Inferior parietal cortex (tissue), 1 donor: ENCODE results near the gene FBXO42.

Source experiments
- DNase-seq: peaks from one replicate; pipeline ENCODE4 v3.0.0-alpha.2; 2016; ENCODE audit errors: extremely low spot score

The FBXO42 gene

DNA sequence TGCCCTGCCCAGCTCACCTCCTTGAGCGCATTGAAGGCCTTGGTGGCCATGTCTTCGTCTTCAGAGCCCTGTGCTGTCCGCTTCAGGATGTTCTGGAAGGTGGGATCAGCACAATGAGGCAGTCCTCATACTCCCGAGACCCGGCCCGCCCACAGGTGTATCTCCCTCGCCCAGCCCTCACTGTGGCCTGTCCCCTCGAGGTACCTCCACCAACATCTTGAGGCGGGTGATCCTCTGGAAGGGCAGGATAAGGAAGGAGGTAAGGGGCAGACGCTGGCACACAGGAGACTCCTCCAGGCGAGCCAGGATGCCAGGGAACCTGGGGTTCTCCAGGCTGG lies 147.0 kb downstream of the FBXO42 start:
- DNase-seq, result no peak

DNA sequence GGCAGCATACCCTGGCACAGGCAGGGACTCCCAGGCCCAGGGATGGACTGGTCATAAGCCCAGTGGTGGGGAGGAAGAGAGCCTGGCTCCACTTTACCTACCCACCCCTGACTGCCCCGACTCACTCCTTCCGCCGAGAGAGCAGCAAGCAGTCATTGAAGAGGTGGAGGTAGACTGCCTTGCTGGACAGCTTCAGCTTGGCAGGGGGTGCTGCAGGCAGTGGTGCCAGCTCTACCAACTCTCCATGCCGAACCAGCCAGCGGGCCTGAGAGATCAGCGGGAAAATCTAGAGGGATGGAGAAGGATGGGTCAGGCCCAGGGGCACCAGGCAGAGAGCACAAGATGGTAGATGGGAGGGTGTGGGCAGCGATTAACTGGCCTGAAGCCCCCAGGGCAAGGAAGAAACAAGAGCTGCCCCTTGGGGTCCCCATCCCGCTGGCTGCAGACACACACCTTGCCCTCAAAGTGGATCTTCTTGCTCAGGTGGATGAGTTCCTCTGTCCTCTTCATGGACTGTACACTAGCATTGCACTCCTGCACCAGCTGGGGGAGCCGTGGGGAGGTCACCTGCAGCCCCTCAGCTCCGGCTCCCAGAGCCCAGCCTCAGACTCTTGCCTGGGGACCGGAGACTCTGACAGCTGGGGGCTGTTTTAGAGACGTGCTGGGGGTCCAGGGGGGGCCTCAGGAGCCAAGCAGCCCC lies 147.5 kb downstream of the FBXO42 start:
- DNase-seq, result no peak

DNA sequence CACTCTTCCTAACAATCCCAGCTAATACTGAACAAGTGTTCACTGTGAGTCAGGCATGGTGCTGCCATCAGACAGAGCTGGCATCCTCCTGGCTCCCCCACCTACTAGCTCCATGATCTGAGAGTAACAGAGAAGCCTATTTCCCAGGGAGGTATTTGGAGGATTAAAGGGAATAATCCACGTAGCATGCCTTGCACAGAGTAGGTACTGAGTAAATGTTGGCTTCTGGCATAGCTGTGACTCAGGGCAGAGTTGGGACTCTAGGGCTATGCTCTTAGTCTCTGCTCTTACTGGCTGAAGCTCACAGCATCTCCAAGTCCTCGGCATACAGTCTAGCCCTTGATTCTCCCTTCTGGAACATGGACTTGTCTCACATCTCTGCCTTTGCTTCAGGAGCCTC lies 148.1 kb downstream of the FBXO42 start:
- no peak for DNase-seq

DNA sequence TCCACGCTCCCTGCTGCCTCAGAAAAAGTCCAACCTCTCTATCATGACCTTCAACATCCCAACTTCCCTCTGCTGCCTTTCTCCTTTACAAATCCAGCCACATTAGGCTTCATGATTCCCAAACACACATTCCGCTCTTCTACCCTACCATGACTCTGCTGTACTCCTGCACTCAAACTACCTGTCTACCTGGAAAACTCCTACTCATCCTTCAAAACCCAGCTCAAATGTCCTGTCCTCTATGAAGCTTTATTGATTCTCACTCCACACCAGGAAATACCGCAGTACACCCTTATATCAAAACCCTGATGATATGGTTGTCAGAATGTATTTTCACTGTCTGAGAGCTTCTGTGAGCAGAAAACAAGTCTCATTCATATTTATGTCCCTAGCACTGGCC lies 148.7 kb downstream of the FBXO42 start:
- DNase-seq, result no peak

DNA sequence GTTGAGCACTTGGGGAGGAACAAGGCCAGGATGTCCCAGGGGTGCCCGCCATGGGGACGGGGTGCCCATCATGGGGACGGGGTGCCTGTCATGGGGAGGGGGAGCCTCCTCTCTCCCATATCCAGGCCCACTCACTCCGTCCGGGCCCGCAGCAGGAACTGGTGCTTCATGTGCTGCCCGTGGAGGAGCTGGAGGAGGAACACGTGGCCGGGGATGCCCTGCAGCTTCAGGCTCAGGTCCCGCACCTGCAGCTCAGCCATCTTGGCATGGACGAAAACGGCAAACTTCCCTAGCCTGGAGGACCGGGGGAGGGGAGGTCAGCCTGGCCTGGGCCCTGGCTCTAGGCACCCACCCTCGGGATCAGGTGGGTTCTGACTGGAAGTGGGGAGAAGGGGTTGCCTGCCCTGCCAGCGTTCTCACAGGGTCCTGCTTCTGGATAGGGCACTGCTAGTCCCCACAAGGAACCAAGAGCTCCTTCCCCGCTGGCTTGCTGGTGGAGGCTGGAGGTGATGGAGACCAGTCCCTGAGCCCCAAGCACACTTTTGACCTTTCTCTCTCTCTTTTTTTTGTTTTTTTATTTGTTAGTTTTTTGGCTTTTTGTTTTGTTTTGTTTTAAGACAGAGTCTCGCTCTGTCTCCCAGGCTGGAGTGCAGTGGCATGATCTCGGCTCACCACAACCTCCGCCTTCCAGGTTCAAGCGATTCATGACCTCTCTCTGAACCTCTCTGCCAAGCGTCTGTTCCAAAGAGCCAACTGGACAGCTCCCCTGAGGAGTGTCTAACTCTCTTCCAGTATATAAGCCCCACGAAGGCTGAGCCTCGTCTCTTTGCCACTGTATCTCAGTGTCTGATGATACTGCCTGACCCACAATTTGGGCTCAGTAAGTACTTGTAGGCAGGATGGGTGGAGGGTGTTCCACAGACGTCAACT lies 149.7 kb downstream of the FBXO42 start:
- no peak for DNase-seq

DNA sequence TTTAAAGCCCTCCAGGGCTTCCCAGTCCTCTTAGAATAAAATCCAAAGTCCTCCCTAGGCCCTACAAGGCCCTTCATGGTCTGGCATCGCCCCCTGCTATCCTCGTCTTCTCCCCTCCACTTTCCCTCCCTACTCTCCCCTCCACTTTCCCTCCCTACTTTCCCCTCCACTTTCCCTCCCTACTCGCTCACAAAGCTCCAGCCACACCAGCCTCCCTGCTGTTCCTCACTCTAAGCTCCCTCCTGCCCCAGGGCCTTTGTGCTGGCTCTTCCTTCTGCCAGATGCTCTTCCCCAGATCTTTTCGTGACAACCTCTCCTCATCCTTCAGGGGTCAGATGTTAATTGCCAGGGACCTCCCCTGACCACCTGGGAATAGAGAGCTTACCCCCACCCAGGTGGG lies 152.6 kb downstream of the FBXO42 start:
- DNase-seq, result no peak

DNA sequence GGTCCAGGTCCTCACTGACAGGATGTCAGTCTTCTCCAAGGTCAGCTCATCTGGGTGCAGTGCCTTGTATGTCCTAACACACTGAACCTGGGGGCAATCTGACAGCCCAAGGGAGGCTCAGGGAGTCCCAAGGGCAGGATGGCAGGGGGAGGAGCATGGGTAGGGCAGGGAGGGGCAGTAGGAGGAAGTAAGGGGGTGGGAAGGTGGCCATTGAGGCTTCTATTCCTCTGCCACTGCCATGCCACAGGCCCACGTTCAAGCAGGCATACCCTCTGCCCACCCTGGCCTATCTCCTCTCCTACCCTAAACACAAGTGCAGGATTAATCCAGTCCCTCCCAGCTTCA lies 153.2 kb downstream of the FBXO42 start:
- no peak for DNase-seq

DNA sequence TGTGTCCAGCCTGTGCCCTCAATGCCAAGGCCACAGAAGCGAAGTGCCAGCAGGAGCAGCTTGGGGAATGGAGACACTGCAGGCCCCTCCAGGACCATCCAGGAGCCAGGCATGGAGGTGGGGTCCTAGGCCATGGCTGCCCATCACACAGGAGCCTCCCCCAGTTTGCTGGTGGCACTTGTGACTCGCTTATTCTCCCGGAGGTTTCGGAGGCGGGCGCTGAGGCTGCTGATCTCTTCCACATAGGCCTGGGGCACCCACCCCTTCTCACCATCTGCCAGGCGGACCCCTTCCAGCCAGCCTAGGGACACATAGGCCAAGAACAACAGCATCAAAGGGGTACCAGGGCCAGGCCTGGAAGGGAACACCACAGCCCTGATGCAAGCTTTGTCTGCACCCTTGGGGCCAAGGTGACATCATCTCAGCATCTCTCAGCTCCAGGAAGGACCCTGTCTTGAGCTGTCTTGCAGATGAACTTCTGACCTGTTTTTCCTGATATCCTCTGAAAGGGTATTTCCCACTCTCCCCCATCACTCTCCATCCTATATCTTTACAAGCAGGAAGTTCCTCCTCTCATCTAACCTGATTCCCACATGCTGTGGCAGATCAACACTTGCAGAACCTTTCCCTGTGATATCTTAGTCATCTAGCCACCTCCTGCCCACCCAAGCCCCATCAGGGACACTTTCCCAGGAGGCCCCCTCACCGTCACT lies 153.7 kb downstream of the FBXO42 start:
- DNase-seq, result no peak

DNA sequence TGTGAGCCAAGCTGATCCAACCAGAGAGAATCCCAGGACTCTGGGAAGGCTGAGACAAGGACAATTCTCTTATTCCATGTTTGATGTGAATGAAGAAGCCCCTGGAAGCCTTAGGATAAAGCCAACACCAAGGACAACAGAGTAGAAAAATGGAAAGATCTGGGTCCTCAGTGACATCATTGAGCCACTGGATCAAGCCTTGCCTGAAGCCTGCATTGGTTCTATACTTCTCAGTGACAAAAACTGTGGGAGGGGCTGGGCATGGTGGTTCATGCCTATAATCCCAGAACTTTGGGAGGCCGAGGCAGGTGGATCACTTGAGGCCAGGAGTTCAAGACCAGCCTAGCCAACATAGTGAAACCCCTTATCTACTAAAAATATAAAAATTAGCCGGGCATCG lies 155.4 kb downstream of the FBXO42 start:
- no peak for DNase-seq
